K562 (cell line): ENCODE results near the gene CCDC27. TPM values are rescaled to one million over a fixed set of nuclear protein-coding genes. Genes with fewer than 3 reads are reported as not detected.

Source experiments
- ARID1B ChIP-seq: fragments of 450-650 bp; IDR thresholded peaks from 2 replicates; pipeline ENCODE4 v1.6.1; 2016; ENCODE audit warnings: antibody characterized with exemption, mild to moderate bottlenecking, inconsistent platforms
- CEBPB ChIP-seq: fragments of 450-650 bp; IDR thresholded peaks from 2 replicates; pipeline ENCODE4 v1.6.1; 2016; ENCODE audit warnings: missing genetic modification characterization, missing compliant biosample characterization
- CREB1 ChIP-seq, 2 experiments: sonication (generic) in 1 of 2; formaldehyde crosslinking in 1 of 2; IDR thresholded peaks; 2 replicates each; pipeline versions ENCODE4 v1.6.1 to v1.8.0; 2012 to 2022; ENCODE audit warnings: inconsistent platforms in 1 of 2, mild to moderate bottlenecking in 1 of 2, missing genetic modification reagents in 1 of 2, moderate library complexity in 1 of 2
- GABPA ChIP-seq: fragments of 200-800 bp; sonication (Bioruptor generic); conservative IDR thresholded peaks from 2 replicates; pipeline ENCODE4 v1.6.1; 2016; ENCODE audit warnings: low read depth, missing genetic modification characterization, missing compliant biosample characterization
- GABPB2 ChIP-seq: fragments of 250-450 bp; sonication (Bioruptor Pico); conservative IDR thresholded peaks from 2 replicates; pipeline ENCODE4 v1.5.1; 2021; ENCODE audit warnings: mild to moderate bottlenecking
- HMGN3 ChIP-seq: IDR thresholded peaks from 2 replicates; pipeline ENCODE4 v1.6.1; 2011; ENCODE audit warnings: borderline replicate concordance, low read depth, mild to moderate bottlenecking, mixed read lengths, low read length; ENCODE audit not compliant: insufficient read length; ENCODE audit errors: extremely low read depth
- JUN ChIP-seq, 2 experiments: sonication (generic) in 1 of 2; formaldehyde crosslinking in 1 of 2; IDR thresholded peaks; 2 replicates each; pipeline versions ENCODE4 v1.6.1 to v1.8.0; 2012 to 2022; ENCODE audit warnings: borderline replicate concordance in 2 of 2, mild to moderate bottlenecking in 2 of 2, improper control_type of control experiment in 1 of 2, low read depth in 1 of 2, low read length in 1 of 2, missing genetic modification reagents in 1 of 2
- KAT8 ChIP-seq: fragments of 450-650 bp; IDR thresholded peaks from 2 replicates; pipeline ENCODE4 v1.6.1; 2016; ENCODE audit warnings: low read depth, mild to moderate bottlenecking
- L3MBTL2 ChIP-seq: fragments of 450-650 bp; IDR thresholded peaks from 2 replicates; pipeline ENCODE4 v1.6.1; 2016; ENCODE audit warnings: mild to moderate bottlenecking, moderate library complexity
- MYC ChIP-seq, 2 experiments: fragments of 250-450 bp in 1 of 2; sonication (Bioruptor Pico) in 1 of 2; IDR thresholded peaks; 2 replicates each; pipeline versions ENCODE4 v1.5.1 to v1.6.1; 2012 to 2021; ENCODE audit warnings: low read depth in 2 of 2, borderline replicate concordance in 1 of 2, improper control_type of control experiment in 1 of 2, low read length in 1 of 2, mild to moderate bottlenecking in 1 of 2, moderate library complexity in 1 of 2
- MYNN ChIP-seq, 2 experiments: sonication (generic); formaldehyde crosslinking in 1 of 2; IDR thresholded peaks; 2 replicates each; pipeline versions ENCODE4 v1.5.0 to v1.6.1; 2016 to 2020; ENCODE audit warnings: antibody characterized with exemption in 1 of 2, missing genetic modification reagents in 1 of 2
- NFIC ChIP-seq: fragments of 450-650 bp; IDR thresholded peaks from 2 replicates; pipeline ENCODE4 v1.6.1; 2017; ENCODE audit warnings: mild to moderate bottlenecking, inconsistent platforms
- NR1H2 ChIP-seq: sonication (generic); formaldehyde crosslinking; IDR thresholded peaks from 2 replicates; pipeline ENCODE4 v1.4.0; 2020; ENCODE audit warnings: mild to moderate bottlenecking, missing genetic modification reagents
- PCBP2 ChIP-seq: fragments of 200-400 bp; formaldehyde crosslinking; IDR thresholded peaks from 2 replicates; pipeline ENCODE4 v1.6.1; 2018; ENCODE audit warnings: low read length, low read depth, mild to moderate bottlenecking, moderate library complexity; ENCODE audit not compliant: poor library complexity, severe bottlenecking
- PRMT5 ChIP-seq: sonication (generic); formaldehyde crosslinking; IDR thresholded peaks from 2 replicates; pipeline ENCODE4 v1.5.0; 2020; ENCODE audit warnings: missing genetic modification reagents
- RAD51 ChIP-seq: fragments of 450-650 bp; IDR thresholded peaks from 2 replicates; pipeline ENCODE4 v1.7.1; 2016; ENCODE audit warnings: low read depth, mild to moderate bottlenecking, borderline replicate concordance
- RHOXF2B ChIP-seq: fragments of 250-450 bp; sonication (Bioruptor Pico); conservative IDR thresholded peaks from 2 replicates; pipeline ENCODE4 v1.5.1; 2021
- RUNX1 ChIP-seq: sonication (generic); IDR thresholded peaks from 2 replicates; pipeline ENCODE4 v1.6.1; 2016; ENCODE audit warnings: antibody characterized with exemption, low read depth
- SIN3A ChIP-seq, 2 experiments: fragments of 150-350 bp in 1 of 2; IDR thresholded peaks; 2 replicates each; pipeline ENCODE4 v1.6.1; 2011 to 2016; ENCODE audit warnings: borderline replicate concordance in 2 of 2, low read depth in 2 of 2, low read length in 2 of 2, mild to moderate bottlenecking in 2 of 2, moderate library complexity in 2 of 2; ENCODE audit not compliant: control insufficient read depth in 1 of 2
- SREBF2 ChIP-seq: sonication (generic); formaldehyde crosslinking; IDR thresholded peaks from 2 replicates; pipeline ENCODE4 v1.4.0; 2020; ENCODE audit warnings: mild to moderate bottlenecking, missing genetic modification reagents
- XRCC4 ChIP-seq: IDR thresholded peaks from one replicate; pipeline ENCODE4 v1.6.1; 2011; ENCODE audit not compliant: insufficient read depth, insufficient read length; ENCODE audit errors: extremely low read depth
- XRCC5 ChIP-seq: fragments of 200-400 bp; formaldehyde crosslinking; IDR thresholded peaks from 2 replicates; pipeline ENCODE4 v1.6.1; 2017; ENCODE audit warnings: low read depth, mild to moderate bottlenecking, low read length
- ZFX ChIP-seq: sonication (generic); formaldehyde crosslinking; IDR thresholded peaks from 2 replicates; pipeline ENCODE4 v1.8.0; 2022; ENCODE audit warnings: mild to moderate bottlenecking, missing genetic modification reagents, moderate library complexity
- ZNF134 ChIP-seq: fragments of 250-450 bp; sonication (Bioruptor Pico); conservative IDR thresholded peaks from 2 replicates; pipeline ENCODE4 v1.4.0; 2020
- ZNF24 ChIP-seq: fragments of 450-650 bp; IDR thresholded peaks from 2 replicates; pipeline ENCODE4 v1.6.1; 2016
- ZNF324 ChIP-seq: fragments of 250-450 bp; sonication (Bioruptor Pico); IDR thresholded peaks from 2 replicates; pipeline ENCODE4 v1.4.0; 2020; ENCODE audit warnings: mild to moderate bottlenecking
- polyA plus RNA-seq, 8 experiments: library from polyadenylated mRNA; depleted of rRNA in 4 of 8; stranded (reverse) in 5 of 8; unstranded in 3 of 8; fragments of >200 nt; fragmentation: Nextera tagmentation in 2 of 8; fragmentation: Illumina TruSeq in 1 of 8; extraction: Ambion mirVana in 2 of 8; extraction: Trizol in 1 of 8; gene quantifications; 2 replicates each; pipeline versions ENCODE4 v1.2.1 to v1.2.3, GENCODE V29; 2011 to 2014; ENCODE audit warnings: inconsistent platforms in 1 of 8, missing spikeins in 1 of 8
- total RNA-seq, 7 experiments: library from RNA; depleted of rRNA in 6 of 7; stranded (reverse); fragments of >200 nt in 6 of 7; fragmentation: Illumina TruSeq in 2 of 7; extraction: Trizol in 2 of 7; gene quantifications; 2 replicates each; pipeline versions ENCODE4 v1.2.1 to v1.2.3, GENCODE V29; 2011 to 2021; ENCODE audit warnings: low replicate concordance in 1 of 7
- TF ChIP-seq, protein P1 (sequence below): fragments of 250-450 bp; sonication (Bioruptor Pico); IDR thresholded peaks from 2 replicates; pipeline ENCODE4 v1.5.0; 2021; ENCODE audit warnings: mild to moderate bottlenecking, borderline replicate concordance

Gene CCDC27
- total and polyA plus RNA-seq, 9 of the 15 experiments (the other 6 are each of a cell fraction or from before 2014, with no cell fraction given), result 0.01 to 0.04 TPM; not detected in 7

DNA sequence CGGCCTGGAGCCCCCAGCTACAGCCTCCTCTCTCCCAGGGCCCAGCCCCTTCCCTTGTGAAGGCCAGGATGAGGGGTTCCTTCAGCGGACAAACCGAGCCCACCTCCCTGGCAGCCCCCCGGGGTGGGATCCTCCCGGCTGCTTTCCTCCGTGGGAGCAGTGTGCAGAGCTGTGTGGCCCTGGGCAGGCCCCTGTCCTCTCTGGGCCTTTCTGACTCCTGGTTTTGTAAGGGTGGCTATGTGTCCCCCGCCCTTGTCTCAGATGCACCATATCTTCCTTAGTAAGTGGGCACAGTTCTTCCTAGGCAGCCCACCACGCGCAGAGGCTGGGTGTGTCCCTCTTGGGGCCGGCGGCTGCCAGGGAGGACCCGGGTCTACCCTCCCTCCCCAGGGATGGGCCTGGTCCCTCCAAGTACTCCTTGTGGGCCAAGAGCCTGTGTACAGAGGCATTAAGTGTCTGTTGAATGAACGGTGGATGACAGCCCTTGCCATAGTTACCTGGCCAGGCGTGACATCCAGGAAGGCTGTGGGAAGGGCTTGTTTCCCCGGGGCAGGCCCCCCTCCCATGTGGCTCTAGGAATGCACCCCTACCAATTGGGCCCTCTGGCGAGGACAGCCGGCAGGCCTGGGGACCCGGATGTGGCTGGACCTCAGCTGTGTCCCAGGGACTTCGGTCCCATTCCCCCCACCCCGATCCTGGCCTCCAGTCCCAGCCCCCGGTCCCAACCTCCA is 24.1 kb downstream of the CCDC27 start (continued):
- no peak for TF ChIP-seq HMGN3
- TF ChIP-seq SREBF2 (CRISPR knock-in tag), result no peak
- no peak for TF ChIP-seq PCBP2
- no peak for TF ChIP-seq RHOXF2B
- no peak; the same call in 1 of the 2 replicates for TF ChIP-seq RUNX1
- TF ChIP-seq PRMT5 (CRISPR knock-in tag), result no peak
- TF ChIP-seq ZFX (CRISPR knock-in tag), result peak; percentile 52
- TF ChIP-seq JUN (IDR thresholded peaks at IDR 0.05; ENCODE audit: borderline replicate concordance, low read depth, low read length), result no peak
- 0 out of 2 replicates have a peak, but pooled peaks have one; percentile 31 for TF ChIP-seq JUN (CRISPR knock-in tag; IDR thresholded peaks at IDR 0.05; ENCODE audit: borderline replicate concordance)
- TF ChIP-seq RAD51, result no peak
- TF ChIP-seq XRCC4, result no peak
- peak; percentile 67 for TF ChIP-seq L3MBTL2
- TF ChIP-seq MYNN (IDR thresholded peaks at IDR 0.05), result no peak
- no peak for TF ChIP-seq MYNN (CRISPR knock-in tag; IDR thresholded peaks at IDR 0.05)
- no peak for TF ChIP-seq SIN3A (IDR thresholded peaks at IDR 0.05; ENCODE audit: borderline replicate concordance in 2 of 2, control insufficient read depth in 1 of 2, low read depth in 2 of 2, low read length in 2 of 2)
- TF ChIP-seq GABPA, result no peak
- no peak for TF ChIP-seq NR1H2
- TF ChIP-seq ZNF324 (CRISPR knock-in tag), result no peak
- no peak for TF ChIP-seq ARID1B
- TF ChIP-seq, protein P1, sequence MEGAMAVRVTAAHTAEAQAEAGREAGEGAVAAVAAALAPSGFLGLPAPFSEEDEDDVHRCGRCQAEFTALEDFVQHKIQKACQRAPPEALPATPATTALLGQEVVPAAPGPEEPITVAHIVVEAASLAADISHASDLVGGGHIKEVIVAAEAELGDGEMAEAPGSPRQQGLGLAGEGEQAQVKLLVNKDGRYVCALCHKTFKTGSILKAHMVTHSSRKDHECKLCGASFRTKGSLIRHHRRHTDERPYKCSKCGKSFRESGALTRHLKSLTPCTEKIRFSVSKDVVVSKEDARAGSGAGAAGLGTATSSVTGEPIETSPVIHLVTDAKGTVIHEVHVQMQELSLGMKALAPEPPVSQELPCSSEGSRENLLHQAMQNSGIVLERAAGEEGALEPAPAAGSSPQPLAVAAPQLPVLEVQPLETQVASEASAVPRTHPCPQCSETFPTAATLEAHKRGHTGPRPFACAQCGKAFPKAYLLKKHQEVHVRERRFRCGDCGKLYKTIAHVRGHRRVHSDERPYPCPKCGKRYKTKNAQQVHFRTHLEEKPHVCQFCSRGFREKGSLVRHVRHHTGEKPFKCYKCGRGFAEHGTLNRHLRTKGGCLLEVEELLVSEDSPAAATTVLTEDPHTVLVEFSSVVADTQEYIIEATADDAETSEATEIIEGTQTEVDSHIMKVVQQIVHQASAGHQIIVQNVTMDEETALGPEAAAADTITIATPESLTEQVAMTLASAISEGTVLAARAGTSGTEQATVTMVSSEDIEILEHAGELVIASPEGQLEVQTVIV (CRISPR knock-in tag), result 0 out of 2 replicates have a peak, but pooled peaks have one; percentile 52
- TF ChIP-seq XRCC5, result no peak
- TF ChIP-seq NFIC, result no peak
- TF ChIP-seq KAT8, result no peak
- TF ChIP-seq ZNF134 (CRISPR knock-in tag), result 0 out of 2 replicates have a peak, but pooled peaks have one; percentile 6
- TF ChIP-seq MYC (IDR thresholded peaks at IDR 0.05; ENCODE audit: low read depth, low read length), result no peak
- TF ChIP-seq MYC (CRISPR knock-in tag; IDR thresholded peaks at IDR 0.05; ENCODE audit: borderline replicate concordance, low read depth), result peak; percentile 8; the same call in 1 of the 2 replicates
- TF ChIP-seq ZNF24, result no peak
- no peak for TF ChIP-seq CEBPB (tag)
- TF ChIP-seq GABPB2 (CRISPR knock-in tag), result no peak
- 0 out of 2 replicates have a peak, but pooled peaks have one; percentile 7 for TF ChIP-seq CREB1 (IDR thresholded peaks at IDR 0.05)
- TF ChIP-seq CREB1 (CRISPR knock-in tag; IDR thresholded peaks at IDR 0.05), result no peak
